H9 (cell line): ENCODE measurements around the gene LTA4H. TPM values are rescaled to one million over a fixed set of nuclear protein-coding genes. Genes with fewer than 3 reads are reported as not detected.

Experiments
- DNase-seq: peaks from one replicate; pipeline ENCODE4 v3.0.0-alpha.2; 2017
- H2AFZ ChIP-seq: one replicate; pipeline ENCODE4 v1.6.1; 2013; ENCODE audit warnings: mild to moderate bottlenecking, low read length, control low read depth, moderate library complexity
- H2AK5ac ChIP-seq: 2 replicates; pipeline ENCODE4 v1.6.1; 2013; ENCODE audit warnings: low read length, control low read depth, mixed read lengths; ENCODE audit not compliant: insufficient read length
- H2BK120ac ChIP-seq: one replicate; pipeline ENCODE4 v1.6.1; 2013; ENCODE audit warnings: low read depth, mild to moderate bottlenecking, low read length, control low read depth, inconsistent platforms; ENCODE audit not compliant: poor library complexity, severe bottlenecking
- H2BK12ac ChIP-seq: 2 replicates; pipeline ENCODE4 v1.6.1; 2013; ENCODE audit warnings: low read length, control low read depth, mixed read lengths, low read depth; ENCODE audit not compliant: insufficient read length
- H2BK15ac ChIP-seq: 2 replicates; pipeline ENCODE4 v1.6.1; 2013; ENCODE audit warnings: low read depth, low read length, control low read depth
- H2BK20ac ChIP-seq: one replicate; pipeline ENCODE4 v1.6.1; 2013; ENCODE audit warnings: low read depth, mild to moderate bottlenecking, low read length, control low read depth, inconsistent platforms; ENCODE audit not compliant: poor library complexity, severe bottlenecking
- H2BK5ac ChIP-seq: 2 replicates; pipeline ENCODE4 v1.6.1; 2013; ENCODE audit warnings: low read length, control low read depth, mixed read lengths; ENCODE audit not compliant: insufficient read length
- H3K14ac ChIP-seq: 2 replicates; pipeline ENCODE4 v1.6.1; 2013; ENCODE audit warnings: low read length, control low read depth; ENCODE audit not compliant: insufficient read depth
- H3K18ac ChIP-seq: 2 replicates; pipeline ENCODE4 v1.6.1; 2013; ENCODE audit warnings: low read depth, mild to moderate bottlenecking, mixed read lengths, low read length, control low read depth; ENCODE audit not compliant: insufficient read length
- H3K23ac ChIP-seq: 2 replicates; pipeline ENCODE4 v1.6.1; 2013; ENCODE audit warnings: low read length, control low read depth, mixed read lengths, low read depth; ENCODE audit not compliant: insufficient read length
- H3K23me2 ChIP-seq: 2 replicates; pipeline ENCODE4 v1.6.1; 2013; ENCODE audit warnings: low read depth, mild to moderate bottlenecking, mixed read lengths, low read length, control low read depth; ENCODE audit not compliant: insufficient read length, poor library complexity, severe bottlenecking
- H3K27ac ChIP-seq: 2 replicates; pipeline ENCODE4 v1.5.1; 2013; ENCODE audit warnings: low read length, control low read depth, mixed read lengths, low read depth; ENCODE audit not compliant: insufficient read length
- H3K27me3 ChIP-seq: 2 replicates; pipeline ENCODE4 v1.6.1; 2013; ENCODE audit warnings: low read length, control low read depth, inconsistent platforms; ENCODE audit not compliant: insufficient read depth
- H3K4ac ChIP-seq: 2 replicates; pipeline ENCODE4 v1.6.1; 2013; ENCODE audit warnings: low read depth, mild to moderate bottlenecking, control low read depth, inconsistent platforms, low read length, moderate library complexity
- H3K4me1 ChIP-seq: 2 replicates; pipeline ENCODE4 v1.6.1; 2013; ENCODE audit warnings: low read length, control low read depth, inconsistent platforms; ENCODE audit not compliant: insufficient read depth
- H3K4me2 ChIP-seq: 2 replicates; pipeline ENCODE4 v1.6.1; 2013; ENCODE audit warnings: low read length, control low read depth, mixed read lengths; ENCODE audit not compliant: insufficient read length, insufficient read depth
- H3K56ac ChIP-seq: 2 replicates; pipeline ENCODE4 v1.6.1; 2013; ENCODE audit warnings: low read depth, mild to moderate bottlenecking, mixed read lengths, low read length, control low read depth; ENCODE audit not compliant: insufficient read length
- H3K79me1 ChIP-seq: 2 replicates; pipeline ENCODE4 v1.6.1; 2013; ENCODE audit warnings: low read depth, mild to moderate bottlenecking, moderate library complexity, low read length, control low read depth, inconsistent platforms; ENCODE audit not compliant: insufficient read depth, poor library complexity, severe bottlenecking
- H3K79me2 ChIP-seq: 2 replicates; pipeline ENCODE4 v1.6.1; 2013; ENCODE audit warnings: low read length, control low read depth, inconsistent platforms; ENCODE audit not compliant: insufficient read depth
- H3K9ac ChIP-seq: 2 replicates; pipeline ENCODE4 v1.6.1; 2013; ENCODE audit warnings: low read length, control low read depth, mixed read lengths; ENCODE audit not compliant: insufficient read length; ENCODE audit errors: extremely low read depth
- H3K9me3 ChIP-seq: one replicate; pipeline ENCODE4 v1.6.1; 2013; ENCODE audit warnings: low read depth, low read length, inconsistent platforms; ENCODE audit not compliant: control insufficient read depth
- H3T11ph ChIP-seq: one replicate; pipeline ENCODE4 v1.6.1; 2013; ENCODE audit warnings: mild to moderate bottlenecking, low read length, control low read depth, inconsistent platforms
- H4K20me1 ChIP-seq: one replicate; pipeline ENCODE4 v1.6.1; 2013; ENCODE audit not compliant: control insufficient read depth, insufficient read length, insufficient read depth
- H4K5ac ChIP-seq: 2 replicates; pipeline ENCODE4 v1.6.1; 2013; ENCODE audit warnings: low read depth, mild to moderate bottlenecking, mixed read lengths, low read length, control low read depth; ENCODE audit not compliant: insufficient read length
- H4K8ac ChIP-seq: replicated peaks from 2 replicates; pipeline ENCODE4 v1.6.1; 2013; ENCODE audit warnings: low read length, control low read depth, mixed read lengths, low read depth; ENCODE audit not compliant: insufficient read length
- H4K91ac ChIP-seq: 2 replicates; pipeline ENCODE4 v1.6.1; 2013; ENCODE audit warnings: low read depth, mild to moderate bottlenecking, moderate library complexity, mixed read lengths, low read length, control low read depth; ENCODE audit not compliant: insufficient read length
- H3K27ac Mint-ChIP-seq, 3 experiments: 2 replicates in 2 of 3; 3 replicates in 1 of 3; pipeline ENCODE4 v1.8.0; 2020 to 2021; ENCODE audit warnings: mixed read lengths in 3 of 3, mild to moderate bottlenecking in 1 of 3, moderate library complexity in 1 of 3
- H3K27me3 Mint-ChIP-seq: 2 replicates; pipeline ENCODE4 v1.8.0; 2021; ENCODE audit warnings: low read depth, mild to moderate bottlenecking, moderate library complexity, mixed read lengths
- H3K36me3 Mint-ChIP-seq, 3 experiments: 2 replicates in 2 of 3; 3 replicates in 1 of 3; pipeline ENCODE4 v1.8.0; 2020 to 2021; ENCODE audit warnings: low read depth in 3 of 3, mixed read lengths in 3 of 3; ENCODE audit not compliant: insufficient read depth in 1 of 3
- H3K4me1 Mint-ChIP-seq, 2 experiments: 2 replicates each; pipeline ENCODE4 v1.8.0; 2020; ENCODE audit warnings: mixed read lengths in 2 of 2
- H3K4me3 Mint-ChIP-seq, 2 experiments: 2 replicates in 1 of 2; 3 replicates in 1 of 2; pipeline ENCODE4 v1.8.0; 2020 to 2021; ENCODE audit warnings: mild to moderate bottlenecking in 2 of 2, mixed read lengths in 2 of 2, moderate library complexity in 1 of 2
- H3K9me3 Mint-ChIP-seq, 2 experiments: 2 replicates in 1 of 2; 3 replicates in 1 of 2; pipeline ENCODE4 v1.8.0; 2020; ENCODE audit warnings: mild to moderate bottlenecking in 2 of 2, mixed read lengths in 2 of 2, moderate library complexity in 1 of 2
- WGBS: extraction: QIAGEN DNeasy Blood & Tissue Kit; methylation state at CpG from one replicate; pipeline ENCODE4 v1.1.7; 2013; ENCODE audit warnings: missing lambda C conversion rate, low lambda C conversion rate, mixed read lengths; ENCODE audit not compliant: insufficient read length; ENCODE audit errors: extremely low coverage; 5-methylcytosine and 5-hydroxymethylcytosine counted together
- total RNA-seq: library from RNA; stranded (reverse); gene quantifications from 2 replicates; pipeline ENCODE4 v1.2.1, GENCODE V29; 2021
- TF ChIP-seq, protein P1 (sequence below): fragments of 200-600 bp; sonication (generic); conservative IDR thresholded peaks from 3 replicates; pipeline ENCODE4 v1.8.0; 2021; ENCODE audit warnings: antibody characterized with exemption, mild to moderate bottlenecking

The LTA4H gene
- total RNA-seq, 1 experiment from 2014 or later: 144 TPM

DNA sequence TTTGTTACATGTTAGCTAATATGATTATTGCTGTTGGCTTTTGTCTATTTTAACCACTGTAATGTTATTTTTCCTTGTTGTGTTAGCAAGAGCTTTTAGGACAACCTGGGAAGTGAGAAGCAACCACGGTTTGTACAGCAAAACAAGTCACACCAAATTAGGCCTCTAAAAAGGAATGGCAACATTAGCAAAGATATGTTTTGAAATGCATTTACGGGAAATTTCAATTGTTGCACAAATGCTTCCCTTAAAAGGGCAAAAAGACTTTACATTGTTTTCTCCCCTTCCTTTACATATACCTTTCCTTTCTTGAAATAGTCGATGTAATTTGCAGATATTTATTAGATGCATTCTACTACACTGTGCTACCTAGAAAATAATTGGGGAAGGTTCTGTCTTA, 4.1 kb upstream of the LTA4H start:
- TF ChIP-seq, protein P1, sequence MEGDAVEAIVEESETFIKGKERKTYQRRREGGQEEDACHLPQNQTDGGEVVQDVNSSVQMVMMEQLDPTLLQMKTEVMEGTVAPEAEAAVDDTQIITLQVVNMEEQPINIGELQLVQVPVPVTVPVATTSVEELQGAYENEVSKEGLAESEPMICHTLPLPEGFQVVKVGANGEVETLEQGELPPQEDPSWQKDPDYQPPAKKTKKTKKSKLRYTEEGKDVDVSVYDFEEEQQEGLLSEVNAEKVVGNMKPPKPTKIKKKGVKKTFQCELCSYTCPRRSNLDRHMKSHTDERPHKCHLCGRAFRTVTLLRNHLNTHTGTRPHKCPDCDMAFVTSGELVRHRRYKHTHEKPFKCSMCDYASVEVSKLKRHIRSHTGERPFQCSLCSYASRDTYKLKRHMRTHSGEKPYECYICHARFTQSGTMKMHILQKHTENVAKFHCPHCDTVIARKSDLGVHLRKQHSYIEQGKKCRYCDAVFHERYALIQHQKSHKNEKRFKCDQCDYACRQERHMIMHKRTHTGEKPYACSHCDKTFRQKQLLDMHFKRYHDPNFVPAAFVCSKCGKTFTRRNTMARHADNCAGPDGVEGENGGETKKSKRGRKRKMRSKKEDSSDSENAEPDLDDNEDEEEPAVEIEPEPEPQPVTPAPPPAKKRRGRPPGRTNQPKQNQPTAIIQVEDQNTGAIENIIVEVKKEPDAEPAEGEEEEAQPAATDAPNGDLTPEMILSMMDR: no peak
- H3K27ac Mint-ChIP-seq: no peak overlapping the region

More for the DNA sequence above, 4.1 kb upstream of the LTA4H start:
- no peak overlapping the region for H3K18ac ChIP-seq
- H3K4ac ChIP-seq: no peak overlapping the region
- H4K91ac ChIP-seq: no peak overlapping the region
- H4K20me1 ChIP-seq: no peaks in the 10 kb centered on the region
- Mint-ChIP-seq H3K27me3 (no peaks in the 10 kb centered on the region), H3K4me1 (no peaks in the 10 kb centered on the region), H3K9me3 (no peaks in the 10 kb centered on the region), H3K4me3 (no peak overlapping the region), H3K36me3 (no peaks in the 10 kb centered on the region)
- DNase-seq: no peak
- H3K27ac ChIP-seq: no peak overlapping the region
- no peak overlapping the region for H3K14ac ChIP-seq
- H3K9me3 ChIP-seq: no peaks in the 10 kb centered on the region
- H3K23me2 ChIP-seq: peaks cover 5% of the 10 kb centered on the region
- no peak overlapping the region for H3K56ac ChIP-seq
- H3K27me3 ChIP-seq: no peaks in the 10 kb centered on the region
- H3T11ph ChIP-seq: no peak overlapping the region
- no peaks in the 10 kb centered on the region for H3K4me1 ChIP-seq
- no peak overlapping the region for H3K4me2 ChIP-seq
- peaks cover 2% of the 10 kb centered on the region; the same call in 1 of the 2 replicates for H3K79me2 ChIP-seq
- no peak overlapping the region for H4K5ac ChIP-seq
- no CpG with 5 or more reads among the region's 3 CpGs for WGBS
- no peak overlapping the region for H3K9ac ChIP-seq
- no peak overlapping the region for H2AK5ac ChIP-seq
- no peak overlapping the region for H2AFZ ChIP-seq
- H2BK15ac ChIP-seq: no peak overlapping the region
- no peak overlapping the region for H2BK20ac ChIP-seq
- H3K79me1 ChIP-seq: peaks cover 2% of the 10 kb centered on the region
- H2BK120ac ChIP-seq: no peak overlapping the region
- H4K8ac ChIP-seq: no peak overlapping the region
- H2BK12ac ChIP-seq: no peak overlapping the region
- H3K23ac ChIP-seq: no peak overlapping the region
- no peak overlapping the region for H2BK5ac ChIP-seq
